ENCODE measurements around the gene SH3BGR. TPM values are rescaled to one million over a fixed set of nuclear protein-coding genes. Genes with fewer than 3 reads are reported as not detected.

SH3BGR gene
- total RNA-seq, 2 donors from 2014 or later, result 18.8 to 22.4 TPM

DNA sequence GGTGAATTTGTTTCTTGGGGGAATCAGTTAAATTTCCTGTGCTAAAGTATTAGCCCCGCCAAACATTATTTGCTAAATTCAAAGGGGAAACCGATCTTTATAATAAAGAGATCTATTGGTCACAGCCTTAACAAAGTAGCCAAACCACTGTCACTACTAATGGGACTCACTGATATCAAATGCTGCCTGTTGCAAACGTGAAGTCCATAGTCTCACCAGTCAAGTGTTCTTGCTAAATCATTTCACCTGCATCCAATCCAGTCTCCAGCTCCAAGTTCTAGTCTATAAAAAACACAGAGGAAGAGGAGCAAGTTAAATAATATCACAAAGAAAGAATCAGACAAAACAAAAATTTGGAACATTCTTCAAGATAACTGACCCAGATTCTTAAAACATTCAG is 30.1 kb downstream of the SH3BGR start:
- 90 to 100% methylated on average over 2 to 3 of the region's 3 CpGs for WGBS, 2 experiments (ENCODE audit: insufficient coverage in 1 of 2, insufficient read length in 1 of 2)
- H3K4me1 Mint-ChIP-seq, result no peaks in the 10 kb centered on the region
- TF ChIP-seq, protein P1, sequence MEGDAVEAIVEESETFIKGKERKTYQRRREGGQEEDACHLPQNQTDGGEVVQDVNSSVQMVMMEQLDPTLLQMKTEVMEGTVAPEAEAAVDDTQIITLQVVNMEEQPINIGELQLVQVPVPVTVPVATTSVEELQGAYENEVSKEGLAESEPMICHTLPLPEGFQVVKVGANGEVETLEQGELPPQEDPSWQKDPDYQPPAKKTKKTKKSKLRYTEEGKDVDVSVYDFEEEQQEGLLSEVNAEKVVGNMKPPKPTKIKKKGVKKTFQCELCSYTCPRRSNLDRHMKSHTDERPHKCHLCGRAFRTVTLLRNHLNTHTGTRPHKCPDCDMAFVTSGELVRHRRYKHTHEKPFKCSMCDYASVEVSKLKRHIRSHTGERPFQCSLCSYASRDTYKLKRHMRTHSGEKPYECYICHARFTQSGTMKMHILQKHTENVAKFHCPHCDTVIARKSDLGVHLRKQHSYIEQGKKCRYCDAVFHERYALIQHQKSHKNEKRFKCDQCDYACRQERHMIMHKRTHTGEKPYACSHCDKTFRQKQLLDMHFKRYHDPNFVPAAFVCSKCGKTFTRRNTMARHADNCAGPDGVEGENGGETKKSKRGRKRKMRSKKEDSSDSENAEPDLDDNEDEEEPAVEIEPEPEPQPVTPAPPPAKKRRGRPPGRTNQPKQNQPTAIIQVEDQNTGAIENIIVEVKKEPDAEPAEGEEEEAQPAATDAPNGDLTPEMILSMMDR (conservative IDR thresholded peaks at IDR 0.05), result no peak

GRCh38 chr21:39483917-39484316 is 32.1 kb downstream of the SH3BGR start:
- no peak overlapping the region for H3K4me3 ChIP-seq (ENCODE audit: low read length)
- no peaks in the 10 kb centered on the region for H3K4me1 Mint-ChIP-seq
- no peak overlapping the region for H3K27ac ChIP-seq (ENCODE audit: low read depth, low read length)
- H3K27me3 ChIP-seq (ENCODE audit: control insufficient read depth, insufficient read depth, low read length, poor library complexity, severe bottlenecking), result no peaks in the 10 kb centered on the region
- H3K9me3 Mint-ChIP-seq, result no peaks in the 10 kb centered on the region
- no peaks in the 10 kb centered on the region for H3K9me3 ChIP-seq (ENCODE audit: control insufficient read depth, low read length)
- no peak overlapping the region for H3K4me3 Mint-ChIP-seq
- H3K27ac Mint-ChIP-seq, result no peak overlapping the region
- H3K36me3 Mint-ChIP-seq (ENCODE audit: low read depth), result no peaks in the 10 kb centered on the region
- H3K9ac ChIP-seq (ENCODE audit: extremely low read depth, low read length, poor library complexity, severe bottlenecking), result no peak overlapping the region
- H3K4me1 ChIP-seq (ENCODE audit: control insufficient read depth, insufficient read depth, low read length), result no peaks in the 10 kb centered on the region
- no peak for DNase-seq
- TF ChIP-seq, protein P1 (conservative IDR thresholded peaks at IDR 0.05), result no peak
- H3K27me3 Mint-ChIP-seq (ENCODE audit: insufficient read depth), result no peaks in the 10 kb centered on the region
- no peaks in the 10 kb centered on the region for H3K36me3 ChIP-seq (ENCODE audit: control insufficient read depth, insufficient read depth, low read length)
- WGBS, 2 experiments (ENCODE audit: insufficient coverage in 1 of 2, insufficient read length in 1 of 2), result 95 to 100% methylated on average over 1 of the region's 1 CpG

More for the DNA sequence above, 30.1 kb downstream of the SH3BGR start:
- H3K9me3 ChIP-seq (ENCODE audit: control insufficient read depth, low read length), result no peaks in the 10 kb centered on the region
- Mint-ChIP-seq H3K36me3 (ENCODE audit: low read depth) (no peaks in the 10 kb centered on the region), H3K9me3 (no peaks in the 10 kb centered on the region), H3K4me3 (no peak overlapping the region), H3K27ac (no peak overlapping the region), H3K27me3 (ENCODE audit: insufficient read depth) (no peaks in the 10 kb centered on the region)
- no peak overlapping the region for H3K27ac ChIP-seq (ENCODE audit: low read depth, low read length)
- DNase-seq, result no peak
- no peaks in the 10 kb centered on the region for H3K4me1 ChIP-seq (ENCODE audit: control insufficient read depth, insufficient read depth, low read length)
- H3K36me3 ChIP-seq (ENCODE audit: control insufficient read depth, insufficient read depth, low read length), result no peaks in the 10 kb centered on the region
- no peaks in the 10 kb centered on the region for H3K27me3 ChIP-seq (ENCODE audit: control insufficient read depth, insufficient read depth, low read length, poor library complexity, severe bottlenecking)
- no peak overlapping the region for H3K4me3 ChIP-seq (ENCODE audit: low read length)
- no peak overlapping the region for H3K9ac ChIP-seq (ENCODE audit: extremely low read depth, low read length, poor library complexity, severe bottlenecking)

GRCh38 chr21:39484711-39485276 is 33.0 kb downstream of the SH3BGR start:
- Histone ChIP-seq H3K36me3 (ENCODE audit: control insufficient read depth, insufficient read depth, low read length) (no peaks in the 10 kb centered on the region), H3K9me3 (ENCODE audit: control insufficient read depth, low read length) (no peaks in the 10 kb centered on the region), H3K9ac (ENCODE audit: extremely low read depth, low read length, poor library complexity, severe bottlenecking) (no peak overlapping the region), H3K4me1 (ENCODE audit: control insufficient read depth, insufficient read depth, low read length) (no peaks in the 10 kb centered on the region), H3K27me3 (ENCODE audit: control insufficient read depth, insufficient read depth, low read length, poor library complexity, severe bottlenecking) (no peaks in the 10 kb centered on the region), H3K27ac (ENCODE audit: low read depth, low read length) (no peak overlapping the region), H3K4me3 (ENCODE audit: low read length) (no peak overlapping the region)
- no peaks in the 10 kb centered on the region for H3K4me1 Mint-ChIP-seq
- DNase-seq, result no peak
- TF ChIP-seq, protein P1 (conservative IDR thresholded peaks at IDR 0.05), result no peak
- no peak overlapping the region for H3K27ac Mint-ChIP-seq
- no peaks in the 10 kb centered on the region for H3K36me3 Mint-ChIP-seq (ENCODE audit: low read depth)
- H3K4me3 Mint-ChIP-seq, result no peak overlapping the region
- no peaks in the 10 kb centered on the region for H3K9me3 Mint-ChIP-seq
- WGBS, 2 experiments (ENCODE audit: insufficient coverage in 1 of 2, insufficient read length in 1 of 2), result 92 to 96% methylated on average over 6 of the region's 6 CpGs
- H3K27me3 Mint-ChIP-seq (ENCODE audit: insufficient read depth), result no peaks in the 10 kb centered on the region
